Adipose tissue (tissue), 3 donors: ENCODE results near the gene GPR171. TPM values are rescaled to one million over a fixed set of nuclear protein-coding genes. Genes with fewer than 3 reads are reported as not detected.
"Not testable (repeated sequence)": the region's sequence is repeated elsewhere in the genome, so short reads cannot be mapped to it uniquely, and the experiment has no call there.

ENCODE experiments used
- H3K27ac ChIP-seq: one replicate; pipeline ENCODE4 v1.5.1; 2013; ENCODE audit warnings: low read depth, low read length
- WGBS, 3 donors: extraction: QIAGEN DNeasy Blood & Tissue Kit; methylation state at CpG; one replicate each; pipeline ENCODE4 v1.1.7; 2013; 5-methylcytosine and 5-hydroxymethylcytosine counted together
- polyA plus RNA-seq, 3 donors: library from polyadenylated mRNA; stranded (reverse); fragments of 200-250 nt; gene quantifications; one replicate each; pipeline ENCODE4 v1.2.3, GENCODE V29; 2013
- donor health status: healthy with polysubstance abuse.
- donor health status: Bipolar disorder and iron deficiency.
- donor health status: healthy.

The GPR171 gene
- polyA plus RNA-seq, 3 donors: 0.59 to 1.0 (median 1.0) TPM

DNA sequence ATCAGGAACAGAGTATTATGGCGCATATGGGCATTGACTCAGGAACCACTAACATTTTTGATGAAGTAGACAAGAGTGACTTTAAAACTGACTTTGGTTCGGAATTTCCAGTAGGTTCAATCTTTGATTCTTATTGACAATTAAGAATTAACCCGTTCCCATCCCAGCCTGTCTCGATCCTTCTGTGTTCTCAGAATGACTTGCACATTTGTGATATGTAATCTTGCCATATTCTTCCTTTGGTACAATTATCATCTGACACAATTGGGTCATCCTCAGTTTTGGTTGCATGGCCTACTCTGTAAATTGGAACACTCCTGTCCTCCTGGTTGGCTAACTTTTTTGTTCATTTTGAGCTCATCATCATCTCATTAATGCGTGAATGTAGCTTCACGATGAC is 10.5 kb downstream of the GPR171 start:
- H3K27ac ChIP-seq: no peak overlapping the region
- WGBS, 3 donors: 93 to 96% (median 96%) methylated on average over 6 of the region's 6 CpGs

GRCh38 chr3:151191095-151191494 is 11.9 kb downstream of the GPR171 start:
- 84 to 89% (median 85%) methylated on average over 1 of the region's 1 CpG for WGBS, 3 donors
- H3K27ac ChIP-seq: no peak overlapping the region

DNA sequence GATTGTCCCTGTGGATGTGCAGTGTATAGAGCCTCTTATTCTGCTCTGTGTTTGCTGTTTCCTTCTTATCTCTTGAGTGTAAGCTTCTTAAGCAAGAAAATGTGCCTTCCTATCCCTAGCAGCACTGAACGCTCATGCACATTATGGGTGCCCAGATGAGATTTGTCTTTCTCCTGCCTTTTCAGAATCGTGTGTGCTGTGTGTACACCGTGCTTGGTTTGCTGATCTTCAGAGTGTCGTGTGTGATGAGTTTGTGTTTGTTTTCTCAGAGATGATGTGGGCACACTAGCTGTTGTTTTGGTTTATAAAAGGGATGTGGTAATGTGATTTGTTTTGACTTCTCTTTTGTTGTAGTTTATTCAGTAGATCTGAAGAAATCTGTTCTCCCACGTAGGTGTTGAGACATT is 19.7 kb downstream of the GPR171 start:
- no peak overlapping the region for H3K27ac ChIP-seq
- 69 to 77% (median 70%) methylated on average over 5 of the region's 5 CpGs for WGBS, 3 donors

DNA sequence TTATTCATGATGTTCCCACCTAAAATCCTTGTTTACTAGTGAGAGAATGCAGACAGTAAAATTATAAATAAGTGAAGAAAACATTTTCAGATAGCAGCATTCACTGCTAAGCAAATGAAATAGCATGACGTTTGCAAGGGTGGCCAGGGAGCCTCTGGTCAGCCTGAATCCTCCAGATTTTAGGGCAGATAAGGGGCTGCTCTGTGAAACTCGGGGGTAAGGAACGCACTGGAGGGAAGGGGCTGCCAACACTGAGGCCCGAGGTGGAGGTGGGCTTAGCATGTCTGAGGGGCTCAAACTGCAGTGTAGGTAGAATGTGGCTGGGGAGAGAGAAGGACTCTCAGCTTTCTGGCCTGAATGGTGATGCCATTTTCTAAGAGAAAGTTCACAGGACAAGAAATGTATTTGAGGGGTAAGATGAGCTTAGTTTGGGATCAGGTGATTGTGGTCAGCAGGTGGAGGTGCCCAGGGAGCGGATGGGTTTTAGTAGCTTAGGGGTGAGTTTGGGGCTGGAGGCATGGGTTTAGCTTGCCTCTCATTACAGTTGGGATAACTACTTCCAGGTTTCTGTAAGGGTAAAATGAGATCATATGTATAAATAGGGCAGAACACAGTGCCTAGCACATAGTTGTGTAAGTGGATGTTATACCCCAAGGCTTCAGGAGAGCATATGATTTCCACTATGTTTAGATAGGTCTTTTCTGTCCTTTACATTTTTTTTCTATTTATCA is 20.5 kb downstream of the GPR171 start:
- WGBS, 3 donors: 74 to 80% (median 76%) methylated on average over 5 of the region's 5 CpGs

GRCh38 chr3:151178208-151178845 is 24.7 kb downstream of the GPR171 start:
- no peak overlapping the region for H3K27ac ChIP-seq
- WGBS, 3 donors: 46 to 90% (median 84%) methylated on average over 2 of the region's 2 CpGs

More for the DNA sequence above, 20.5 kb downstream of the GPR171 start:
- H3K27ac ChIP-seq: no peak overlapping the region

- H3K27ac ChIP-seq: no peak overlapping the region
- 96 to 98% (median 98%) methylated on average over 2 of the region's 2 CpGs for WGBS, 3 donors
Measured at GRCh38 chr3:151175952-151176351, 27.1 kb downstream of the GPR171 start.

DNA sequence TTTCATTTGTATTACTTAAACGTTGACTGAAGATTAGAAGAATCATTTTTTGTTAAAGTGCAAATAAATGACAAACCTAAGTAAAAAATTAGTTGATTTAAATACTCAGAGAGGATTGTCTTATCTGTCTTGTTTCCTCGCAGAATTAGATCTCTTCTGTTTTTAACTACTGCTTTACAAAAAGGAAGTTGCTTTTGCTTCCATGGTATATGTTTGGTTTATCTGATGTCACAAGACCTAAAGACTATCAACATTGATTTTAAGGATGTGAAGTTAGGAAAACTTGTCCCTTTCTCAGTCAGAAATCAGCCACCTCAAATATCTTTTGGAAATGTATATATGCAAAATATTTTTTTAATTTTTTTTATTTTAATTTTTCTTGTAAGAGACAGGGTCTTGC is 28.7 kb downstream of the GPR171 start:
- H3K27ac ChIP-seq: no peak overlapping the region
- 41 to 56% (median 43%) methylated on average over 2 of the region's 2 CpGs for WGBS, 3 donors

DNA sequence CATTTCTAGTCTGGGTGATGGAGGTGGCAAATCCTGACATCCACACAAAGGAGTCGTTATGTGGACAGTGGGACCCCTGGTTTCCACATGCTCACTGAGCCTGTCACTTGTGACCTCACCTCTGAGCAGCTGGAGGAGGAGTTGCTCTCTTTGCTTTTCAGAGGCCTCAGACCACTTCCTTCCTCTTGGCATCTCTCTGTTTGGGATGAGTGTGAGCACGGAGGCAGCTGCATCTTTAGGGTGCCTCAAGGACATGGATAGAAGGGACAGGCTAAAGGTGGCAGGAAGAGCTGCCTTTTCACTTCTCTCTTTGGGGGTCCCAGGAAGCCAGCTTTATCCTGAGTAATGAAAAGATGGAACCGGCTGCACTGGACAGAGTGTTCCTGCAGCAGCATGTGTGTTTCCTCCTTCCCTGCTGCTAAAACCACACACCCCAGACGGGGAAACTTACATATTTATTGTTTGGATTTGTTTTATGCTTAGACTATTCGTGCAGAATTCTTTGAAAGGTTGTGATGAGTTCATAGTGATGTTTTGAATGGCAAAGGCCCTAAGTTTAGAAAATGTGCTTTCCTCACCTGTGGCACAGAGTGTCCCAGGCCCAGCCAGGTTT is 31.8 kb downstream of the GPR171 start:
- 24 to 72% (median 40%) methylated on average over 5 of the region's 5 CpGs for WGBS, 3 donors
- no peak overlapping the region for H3K27ac ChIP-seq

GRCh38 chr3:151169948-151170679 is 32.9 kb downstream of the GPR171 start:
- H3K27ac ChIP-seq: not testable (repeated sequence)
- 67 to 76% (median 73%) methylated on average over 9 of the region's 9 CpGs for WGBS, 3 donors

DNA sequence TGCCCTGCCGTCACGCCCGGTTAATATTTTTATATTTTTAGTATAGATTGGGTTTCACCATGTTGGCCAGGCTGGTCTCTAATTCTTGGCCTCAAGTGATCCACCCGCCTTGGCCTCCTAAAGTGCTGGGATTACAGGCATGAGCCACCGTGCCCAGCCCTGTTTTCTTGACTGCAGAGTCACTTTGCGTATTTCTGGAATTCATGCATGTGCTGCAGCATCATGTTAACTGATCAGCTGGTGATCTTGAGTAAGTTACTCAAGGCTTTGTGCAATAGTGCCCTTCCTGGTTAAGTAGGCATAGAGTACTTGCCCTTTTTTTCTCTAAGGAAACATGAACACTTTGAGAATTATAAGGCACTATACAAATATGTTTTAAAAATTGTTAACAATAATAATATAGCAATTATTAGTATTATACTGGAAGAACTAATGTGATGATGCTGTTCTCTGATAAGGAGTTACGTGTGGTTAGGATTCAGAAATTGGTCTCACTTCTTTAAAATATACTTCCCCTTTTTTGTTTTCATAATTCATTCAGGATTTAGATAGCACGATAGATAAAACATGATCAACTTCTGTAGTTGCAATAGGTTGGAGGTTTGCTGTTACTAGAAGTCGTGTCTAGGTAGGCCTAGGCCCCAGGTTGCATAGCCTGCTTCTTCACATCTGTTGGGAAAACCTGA is 33.6 kb downstream of the GPR171 start:
- 67 to 92% (median 80%) methylated on average over 9 of the region's 9 CpGs for WGBS, 3 donors
- no peak overlapping the region for H3K27ac ChIP-seq

- 22 to 32% (median 29%) methylated on average over 7 of the region's 7 CpGs for WGBS, 3 donors
- no peak overlapping the region for H3K27ac ChIP-seq
Measured at GRCh38 chr3:151168269-151169094, 34.5 kb downstream of the GPR171 start.

DNA sequence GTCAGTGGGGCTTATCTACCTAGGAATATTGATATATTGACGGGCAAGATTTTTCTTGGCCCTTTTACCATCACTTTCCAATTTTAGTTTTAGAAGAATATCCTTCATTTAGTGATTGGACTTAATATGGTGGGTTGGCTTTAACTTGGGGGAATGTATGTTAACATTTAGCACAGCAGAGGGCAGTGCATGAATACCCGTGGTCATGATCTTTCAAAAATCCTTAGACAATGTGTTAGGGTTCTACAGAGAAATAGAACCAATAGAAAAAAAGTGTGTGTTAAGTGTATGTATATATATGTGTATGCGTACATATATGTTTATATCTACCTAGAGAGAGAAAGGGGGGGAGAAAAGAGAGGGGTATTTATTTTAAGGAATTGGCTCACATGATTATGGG is 36.9 kb downstream of the GPR171 start:
- WGBS, 3 donors: 79 to 85% (median 85%) methylated on average over 3 of the region's 3 CpGs
- no peak overlapping the region for H3K27ac ChIP-seq

DNA sequence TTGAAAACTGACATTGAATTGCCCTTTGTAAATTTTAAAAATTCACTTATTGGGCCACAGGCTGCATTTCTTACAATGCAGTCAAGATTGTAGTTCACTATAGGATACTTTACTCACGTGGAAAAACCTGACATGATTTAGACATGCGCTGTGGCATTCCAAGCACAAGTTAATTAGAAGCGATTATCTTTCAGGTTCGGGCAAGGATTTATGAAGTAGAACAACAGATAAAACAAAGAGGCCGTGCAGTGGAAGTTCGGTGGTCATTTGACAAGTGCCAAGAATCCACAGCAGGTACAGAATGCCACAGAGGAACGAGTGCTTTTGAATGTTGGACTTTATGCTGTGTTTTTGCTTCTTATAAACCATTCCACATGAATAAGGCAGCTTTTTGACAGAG is 37.8 kb downstream of the GPR171 start:
- H3K27ac ChIP-seq: no peak overlapping the region
- WGBS, 3 donors: 85 to 89% (median 87%) methylated on average over 7 of the region's 7 CpGs

- no peak overlapping the region for H3K27ac ChIP-seq
- 90 to 95% (median 91%) methylated on average over 10 of the region's 10 CpGs for WGBS, 3 donors
Measured at GRCh38 chr3:151159806-151160205, 43.2 kb downstream of the GPR171 start.

- H3K27ac ChIP-seq: no peak overlapping the region
- WGBS, 3 donors: 35 to 36% (median 35%) methylated on average over 3 of the region's 3 CpGs
Measured at GRCh38 chr3:151156618-151157216, 46.3 kb downstream of the GPR171 start.

DNA sequence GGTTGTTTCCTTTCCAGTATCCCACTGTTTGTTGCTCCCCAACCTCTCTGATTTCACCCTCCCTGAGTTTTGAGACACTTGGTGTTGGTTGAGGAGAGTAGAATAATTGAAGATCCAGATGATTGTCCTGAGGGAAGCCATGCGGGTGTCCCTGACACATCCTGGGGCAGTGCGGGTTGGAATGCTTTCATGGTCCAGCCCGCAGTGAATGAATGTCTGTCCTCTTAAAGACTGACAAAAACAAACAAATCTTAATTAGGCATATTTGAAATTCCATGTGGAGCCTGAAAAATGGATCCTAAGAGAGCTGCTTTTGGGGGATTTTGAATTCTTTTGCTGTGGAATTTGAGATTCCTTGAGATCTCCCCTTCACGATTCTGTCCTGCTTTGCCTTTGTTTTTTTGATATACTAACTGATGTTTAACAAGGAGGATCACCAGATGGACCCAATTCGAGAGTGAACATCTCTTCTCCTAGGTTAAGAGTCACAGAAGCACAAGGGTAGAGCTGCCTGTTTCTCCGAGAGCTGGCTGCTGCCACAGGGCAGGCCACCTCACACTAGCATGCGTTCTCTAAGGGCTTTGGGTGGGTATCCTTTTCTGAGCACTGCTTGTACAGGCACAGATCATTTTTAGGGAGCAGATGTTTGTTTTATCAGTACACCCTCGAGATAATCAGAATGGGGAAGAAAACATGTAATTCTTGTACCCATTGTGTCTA is 47.4 kb downstream of the GPR171 start:
- no peak overlapping the region for H3K27ac ChIP-seq
- WGBS, 3 donors: 68 to 85% (median 78%) methylated on average over 8 of the region's 8 CpGs

GRCh38 chr3:151154566-151154965 is 48.5 kb downstream of the GPR171 start:
- 90 to 93% (median 91%) methylated on average over 6 of the region's 6 CpGs for WGBS, 3 donors
- H3K27ac ChIP-seq: no peak overlapping the region
